GM12878 (cell line): ENCODE results near the gene ADCY5. TPM values are rescaled to one million over a fixed set of nuclear protein-coding genes. Genes with fewer than 3 reads are reported as not detected.

ENCODE experiments used
- ATAC-seq: fragments of 200-7000 bp; cut with Tn5 transposase; 3 replicates; pipeline ENCODE4 v1.9.1; 2020; ENCODE audit warnings: mild to moderate bottlenecking, moderate library complexity
- BruUV-seq: library from RNA; stranded (reverse); fragments of 400-500 nt; replicated peaks from 2 replicates; lab custom pipeline; 2021; lab: Mats Ljungman, UMichigan
- CTCF ChIA-PET: fragments of 300-600 bp; sonication (Branson Sonifier 250); formaldehyde crosslinking; extraction: SDS; loops from one replicate; lab custom pipeline; 2021; ENCODE audit warnings: inconsistent platforms; lab: Yijun Ruan, JAX
- POLR2A ChIA-PET: fragments of 350-600 bp; formaldehyde crosslinking; extraction: SDS; loops from one replicate; lab custom pipeline; 2021; ENCODE audit warnings: inconsistent platforms; lab: Charles Lee
- RAD21 ChIA-PET: fragments of 300-600 bp; sonication (Branson Sonifier 250); formaldehyde crosslinking; loops from one replicate; lab custom pipeline; 2023; ENCODE audit warnings: antibody characterized with exemption; ENCODE audit not compliant: unreplicated experiment; lab: Charles Lee
- SMC1A ChIA-PET: fragments of 300-600 bp; sonication (Branson Sonifier 250); formaldehyde crosslinking; loops from one replicate; lab custom pipeline; 2023; ENCODE audit not compliant: unreplicated experiment, uncharacterized antibody; lab: Charles Lee
- DNase-seq: peaks from one replicate; pipeline ENCODE4 v3.0.0-alpha.2; 2011; ENCODE audit warnings: low read depth, low spot score
- FAIRE-seq: peaks from 3 replicates; lab custom pipeline; 2011; peaks lifted over from hg19 to GRCh38; lab: Jason Lieb, UNC
- H2AFZ ChIP-seq: 2 replicates; pipeline ENCODE4 v1.6.0; 2011; ENCODE audit warnings: low read depth, low read length, control low read depth; ENCODE audit not compliant: control insufficient read depth
- H3K27ac ChIP-seq: 2 replicates; pipeline ENCODE4 v1.5.1; 2011; ENCODE audit warnings: control low read depth; ENCODE audit not compliant: control insufficient read depth, insufficient read depth
- H3K27me3 ChIP-seq, 2 experiments: replicated peaks in 1 of 2; 2 replicates each; pipeline versions ENCODE4 v1.6.0 to v1.6.1; 2011; ENCODE audit warnings: low read length in 1 of 2; ENCODE audit not compliant: control insufficient read depth in 2 of 2, insufficient read depth in 2 of 2
- H3K36me3 ChIP-seq, 2 experiments: 2 replicates each; pipeline ENCODE4 v1.5.1; 2011; ENCODE audit warnings: low read length in 1 of 2; ENCODE audit not compliant: control insufficient read depth in 2 of 2, insufficient read depth in 2 of 2
- H3K4me1 ChIP-seq: 2 replicates; pipeline ENCODE4 v1.6.1; 2011; ENCODE audit warnings: mild to moderate bottlenecking, low read length, moderate library complexity, mixed read lengths; ENCODE audit not compliant: control insufficient read depth, insufficient read depth
- H3K4me2 ChIP-seq: 2 replicates; pipeline ENCODE4 v1.6.0; 2011; ENCODE audit warnings: control low read depth; ENCODE audit not compliant: control insufficient read depth, insufficient read depth
- H3K4me3 ChIP-seq: fragments of 200-600 bp; sonication (generic); 2 replicates; pipeline ENCODE4 v1.5.1; 2016
- H3K79me2 ChIP-seq: 2 replicates; pipeline ENCODE4 v1.6.0; 2011; ENCODE audit warnings: low read length; ENCODE audit not compliant: control insufficient read depth, insufficient read depth
- H3K9ac ChIP-seq: 2 replicates; pipeline ENCODE4 v1.8.0; 2011; ENCODE audit warnings: low read length, control low read depth, mixed read lengths; ENCODE audit not compliant: control insufficient read depth, insufficient read depth
- H3K9me3 ChIP-seq: replicated peaks from 3 replicates; pipeline ENCODE4 v1.5.1; 2011; ENCODE audit warnings: mild to moderate bottlenecking, low read length; ENCODE audit not compliant: control insufficient read depth, insufficient read depth
- H4K20me1 ChIP-seq: 2 replicates; pipeline ENCODE4 v1.6.0; 2011; ENCODE audit not compliant: control insufficient read depth, insufficient read depth
- CEBPZ ChIP-seq: fragments of 150-350 bp; IDR thresholded peaks from 2 replicates; pipeline ENCODE4 v1.6.1; 2016; ENCODE audit warnings: low read depth, low read length
- GATAD2B ChIP-seq: fragments of 450-650 bp; conservative IDR thresholded peaks from 2 replicates; pipeline ENCODE4 v1.6.1; 2017; ENCODE audit warnings: low read depth, mild to moderate bottlenecking, moderate library complexity
- IKZF1 ChIP-seq: fragments of 450-650 bp; conservative IDR thresholded peaks from 2 replicates; pipeline ENCODE4 v1.6.1; 2017; ENCODE audit warnings: antibody characterized with exemption, mild to moderate bottlenecking
- KLF5 ChIP-seq: fragments of 450-650 bp; IDR thresholded peaks from 2 replicates; pipeline ENCODE4 v1.6.1; 2014; ENCODE audit warnings: mild to moderate bottlenecking; ENCODE audit not compliant: partially characterized antibody
- POLR2A ChIP-seq: IDR thresholded peaks from 2 replicates; pipeline ENCODE4 v1.6.1; 2011; ENCODE audit warnings: low read depth, mild to moderate bottlenecking, low read length
- POU2F2 ChIP-seq: IDR thresholded peaks from 3 replicates; pipeline ENCODE4 v1.6.1; 2011; ENCODE audit warnings: low read depth, mild to moderate bottlenecking, low read length, borderline replicate concordance
- RAD51 ChIP-seq: fragments of 450-650 bp; IDR thresholded peaks from 2 replicates; pipeline ENCODE4 v1.6.1; 2016; ENCODE audit warnings: moderate library complexity, mild to moderate bottlenecking, inconsistent platforms
- SUPT20H ChIP-seq: IDR thresholded peaks from 2 replicates; pipeline ENCODE4 v1.6.1; 2011; ENCODE audit warnings: low read depth, mild to moderate bottlenecking, low read length, moderate library complexity, borderline replicate concordance; ENCODE audit not compliant: control insufficient read depth
- ZBTB40 ChIP-seq: fragments of 450-650 bp; IDR thresholded peaks from 2 replicates; pipeline ENCODE4 v1.6.1; 2016; ENCODE audit warnings: mild to moderate bottlenecking, moderate library complexity, borderline replicate concordance
- WGBS: methylation state at CpG from one replicate; pipeline ENCODE4 v1.1.6; 2016; ENCODE audit warnings: low lambda C conversion rate; ENCODE audit not compliant: insufficient replicate concordance, insufficient coverage; ENCODE audit errors: missing lambda C conversion rate; 5-methylcytosine and 5-hydroxymethylcytosine counted together
- in situ Hi-C: fragments of 300-500 bp; cut with MboI; formaldehyde crosslinking; loops from 9 replicates; pipeline ENCODE4 v1.14.3; 2018; ENCODE audit warnings: mixed read lengths
- intact Hi-C: fragments of 100-400 bp; cut with micrococcal nuclease; formaldehyde crosslinking; loops from one replicate; pipeline ENCODE4 v1.14.2; 2022; ENCODE audit not compliant: unreplicated experiment
- polyA plus RNA-seq, 11 experiments: library from polyadenylated mRNA; depleted of rRNA in 4 of 11; unstranded in 6 of 11; stranded (reverse) in 5 of 11; fragments of >200 nt; fragmentation: Nextera tagmentation in 4 of 11; fragmentation: Illumina TruSeq in 1 of 11; extraction: Ambion mirVana in 4 of 11; extraction: Trizol in 1 of 11; gene quantifications; 1 replicate in 1 of 11; 2 replicates in 10 of 11; pipeline versions ENCODE4 v1.2.1 to v1.2.3, GENCODE V29; 2011 to 2016; ENCODE audit warnings: inconsistent platforms in 2 of 11, missing spikeins in 2 of 11, low read depth in 1 of 11
- total RNA-seq, 4 experiments: library from RNA; depleted of rRNA in 3 of 4; stranded (reverse); fragments of >200 nt in 3 of 4; fragmentation: Illumina TruSeq in 1 of 4; extraction: Trizol in 1 of 4; gene quantifications; 2 replicates each; pipeline versions ENCODE4 v1.2.1 to v1.2.3, GENCODE V29; 2013 to 2021

Gene ADCY5
- total and polyA plus RNA-seq, 10 of the 15 experiments (the other 5 are each of a cell fraction or from before 2014, with no cell fraction given), result under 0.01 to 0.24 (median 0.02) TPM; not detected in 4

- peaks cover 0 to 3% of the 10 kb centered on the region in 2 experiments; a peak in 2 of 4 replicates for H3K27me3 ChIP-seq
- intact Hi-C loops, result no loop called here
- no TSS peak for BruUV-seq
- H3K4me2 ChIP-seq, result no peak overlapping the region
- in situ Hi-C loops, result no loop called here
- FAIRE-seq, result no peak
- no peak overlapping the region for H3K4me3 ChIP-seq
- ChIA-PET POLR2A (interaction anchor here (0.8 kb wide), 1 partner anchor 84 kb away, joined by 3 read pairs; no protein-coding TSS in a partner anchor), SMC1A (no interaction called here)
- no peaks in the 10 kb centered on the region for H4K20me1 ChIP-seq
- no peak for TF ChIP-seq RAD51
- no peak for TF ChIP-seq ZBTB40
- TF ChIP-seq CEBPZ, result no peak
- no peak for TF ChIP-seq POU2F2
- no peak for TF ChIP-seq GATAD2B
- TF ChIP-seq KLF5, result no peak
- no peak for TF ChIP-seq POLR2A
- TF ChIP-seq IKZF1, result no peak
- no peak for TF ChIP-seq SUPT20H
- TF ChIP-seq, all 136 proteins: peak for 0
- CTCF ChIA-PET, result interaction anchor here (0.6 to 1.2 kb wide), 2 partner anchors 16 to 336 kb away, joined by 3 read pairs; no protein-coding TSS in a partner anchor
- H3K79me2 ChIP-seq, result no peaks in the 10 kb centered on the region
- no peak overlapping the region for H2AFZ ChIP-seq
- no peaks in the 10 kb centered on the region for H3K4me1 ChIP-seq
- no peak for DNase-seq
- WGBS, result 49% methylated on average over 8 of the region's 8 CpGs
- no peak overlapping the region for H3K9ac ChIP-seq
- RAD21 ChIA-PET, result no interaction called here
- no peaks in the 10 kb centered on the region for H3K36me3 ChIP-seq
- ATAC-seq, result no peak
- no peaks in the 10 kb centered on the region for H3K9me3 ChIP-seq
- H3K27ac ChIP-seq, result no peak overlapping the region
Observed at GRCh38 chr3:123310186-123310585, 138.7 kb downstream of the ADCY5 start.
